ENCODE measurements around the gene ZNF438.
"Not testable (repeated sequence)": the region's sequence is repeated elsewhere in the genome, so short reads cannot be mapped to it uniquely, and the experiment has no call there.

Gene ZNF438

DNA sequence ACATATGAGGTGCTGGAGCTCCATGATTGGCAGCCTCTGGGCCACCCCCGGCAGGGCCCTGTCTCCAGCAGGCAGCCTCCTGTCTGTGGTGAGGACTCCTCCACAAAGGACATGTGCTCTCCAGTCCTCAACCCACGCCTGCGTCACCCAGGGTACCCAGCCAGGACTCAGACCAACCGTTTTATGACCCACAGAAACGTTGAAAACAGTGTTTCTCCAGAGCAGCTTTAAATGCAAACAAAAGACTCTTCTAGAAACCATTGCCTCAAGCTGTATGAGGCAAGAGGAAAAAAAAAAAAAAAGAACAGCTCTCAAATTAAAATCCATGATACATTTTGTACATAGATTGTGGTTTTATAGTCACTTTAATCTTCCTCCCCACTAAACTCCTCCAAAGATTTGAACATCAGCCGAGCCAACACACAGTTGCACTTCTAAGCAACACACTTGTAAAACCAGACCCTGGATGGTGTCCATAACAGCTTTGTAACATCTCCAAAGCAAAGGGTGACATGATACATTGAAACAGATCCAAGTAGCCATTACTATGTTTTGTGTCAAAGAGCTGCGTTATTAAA lies 227.1 kb downstream of the ZNF438 start:
- no peak for DNase-seq (ENCODE audit: low read depth)

DNA sequence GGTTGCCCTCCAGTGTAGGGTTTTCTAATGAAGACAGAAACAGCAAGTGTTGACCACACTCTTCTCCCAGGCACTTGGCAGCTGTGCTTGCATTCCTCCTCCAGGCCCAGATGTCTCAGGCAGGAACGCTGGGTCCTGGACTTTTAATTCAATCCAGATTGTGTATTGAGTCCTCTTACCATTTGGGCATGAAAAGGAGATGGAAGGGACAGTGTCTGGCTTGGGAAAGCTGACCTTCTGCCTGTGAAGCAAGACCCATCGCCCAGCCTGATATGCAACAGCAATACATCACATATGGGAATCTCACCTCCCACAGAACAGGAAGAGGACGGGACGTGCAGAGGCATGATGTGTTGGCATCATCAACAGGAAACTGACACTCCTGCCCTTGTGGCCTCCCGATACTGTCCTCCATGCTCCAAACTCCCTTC lies 227.8 kb downstream of the ZNF438 start:
- DNase-seq (ENCODE audit: low read depth): no peak

DNA sequence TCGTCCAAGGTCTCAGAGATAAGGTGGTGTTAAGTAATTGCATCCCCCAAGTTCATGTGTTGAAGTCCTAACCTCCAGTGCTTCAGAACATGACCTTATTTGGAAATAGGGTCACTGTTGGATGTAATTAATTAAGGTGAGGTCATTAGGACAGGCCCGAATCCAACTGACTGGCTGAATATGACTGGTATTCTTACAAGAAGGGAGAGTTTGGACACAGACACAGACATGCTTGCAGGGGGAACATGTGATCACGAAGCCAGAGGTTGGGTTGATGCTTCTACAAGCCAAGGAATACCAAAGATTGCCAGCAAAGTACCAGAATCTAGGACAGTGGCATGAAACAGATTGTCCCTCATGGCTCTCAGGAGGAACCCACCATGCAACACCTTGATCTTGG lies 228.6 kb downstream of the ZNF438 start:
- no peak for DNase-seq (ENCODE audit: low read depth)

DNA sequence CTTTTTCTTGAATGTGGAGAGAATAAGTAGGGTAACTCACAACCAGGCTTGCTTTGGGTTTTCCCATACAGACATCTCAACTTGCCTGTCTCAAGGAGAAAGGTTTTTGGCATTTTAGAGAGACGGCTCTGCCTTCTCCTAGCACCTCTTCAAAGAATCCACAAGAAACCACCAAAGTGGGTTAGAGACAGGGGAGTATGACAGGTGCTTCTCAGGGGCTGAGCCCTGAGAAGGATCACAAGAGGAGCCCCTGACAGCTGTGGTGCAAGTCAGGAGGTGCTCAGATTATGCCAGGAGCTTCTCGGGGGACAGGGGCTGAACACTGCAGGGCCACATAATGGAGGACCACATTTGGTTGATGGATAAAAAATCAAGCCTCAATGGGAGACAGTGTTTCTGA lies 231.3 kb downstream of the ZNF438 start:
- DNase-seq (ENCODE audit: low read depth): no peak

DNA sequence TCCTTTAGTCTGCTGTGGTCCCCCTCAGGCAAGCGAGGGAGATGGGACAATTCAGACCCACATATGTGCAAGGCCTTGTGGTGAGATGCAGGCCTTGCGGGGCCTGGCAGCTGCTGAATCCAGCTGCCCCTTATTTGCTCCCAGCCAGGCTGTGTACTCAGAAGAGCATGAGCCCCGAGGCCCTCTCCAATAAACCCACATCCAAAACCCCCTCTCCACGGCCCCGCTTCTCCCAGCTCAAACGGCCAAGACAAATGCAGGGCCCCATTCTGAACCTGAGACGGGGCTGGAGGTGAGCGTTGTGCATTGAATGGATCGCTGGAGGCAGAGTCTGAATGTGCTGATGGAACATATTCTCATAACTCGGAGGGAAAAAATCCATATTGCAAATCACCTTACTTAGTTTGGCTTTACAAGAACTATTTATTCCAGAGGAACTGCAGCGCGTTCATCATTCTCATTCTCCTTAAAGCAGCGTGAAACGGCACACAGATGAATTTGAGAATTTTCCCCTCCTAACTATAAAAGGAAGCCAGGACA lies 232.9 kb downstream of the ZNF438 start:
- DNase-seq (ENCODE audit: low read depth): no peak

DNA sequence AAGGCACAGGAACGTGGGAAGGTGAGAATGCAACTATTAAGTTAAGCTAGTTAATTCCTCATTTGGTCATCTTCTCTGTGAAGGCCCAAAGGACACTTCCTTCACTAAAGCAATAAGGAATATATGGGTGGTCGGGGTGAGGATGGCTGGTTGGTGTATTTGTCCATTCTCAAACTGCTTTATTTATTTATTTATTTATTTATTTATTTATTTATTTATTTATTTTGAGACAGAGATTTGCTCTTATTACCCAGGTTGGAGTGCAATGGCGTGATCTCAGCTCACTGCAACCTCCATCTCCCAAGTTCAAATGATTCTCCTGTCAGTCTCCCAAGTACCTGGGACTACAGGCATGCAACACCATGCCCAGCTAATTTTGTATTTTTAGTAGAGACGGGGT lies 236.6 kb downstream of the ZNF438 start:
- DNase-seq (ENCODE audit: low read depth): not testable (repeated sequence)
